ENCODE results near the gene PRRG1.
"Not testable (repeated sequence)": the region's sequence is repeated elsewhere in the genome, so short reads cannot be mapped to it uniquely, and the experiment has no call there.

Gene PRRG1

GRCh38 chrX:37424000-37424429 is 74.9 kb downstream of the PRRG1 start:
- Mint-ChIP-seq H3K27ac (no peak overlapping the region), H3K4me1 (no peaks in the 10 kb centered on the region), H3K4me3 (no peak overlapping the region), H3K36me3 (no peaks in the 10 kb centered on the region), H3K9me3 (no peaks in the 10 kb centered on the region)
- DNase-seq (ENCODE audit: low spot score in 2 of 2) (no peak), ATAC-seq (no peak)

- H3K4me1 Mint-ChIP-seq, result no peaks in the 10 kb centered on the region
- H3K27ac Mint-ChIP-seq, result no peak overlapping the region
- no peak for DNase-seq (ENCODE audit: low spot score in 2 of 2)
- no peak overlapping the region for H3K4me3 Mint-ChIP-seq
- no peak for ATAC-seq
- H3K36me3 Mint-ChIP-seq, result no peaks in the 10 kb centered on the region
- no peaks in the 10 kb centered on the region for H3K9me3 Mint-ChIP-seq
Observed at GRCh38 chrX:37425370-37425769, 76.2 kb downstream of the PRRG1 start.

DNA sequence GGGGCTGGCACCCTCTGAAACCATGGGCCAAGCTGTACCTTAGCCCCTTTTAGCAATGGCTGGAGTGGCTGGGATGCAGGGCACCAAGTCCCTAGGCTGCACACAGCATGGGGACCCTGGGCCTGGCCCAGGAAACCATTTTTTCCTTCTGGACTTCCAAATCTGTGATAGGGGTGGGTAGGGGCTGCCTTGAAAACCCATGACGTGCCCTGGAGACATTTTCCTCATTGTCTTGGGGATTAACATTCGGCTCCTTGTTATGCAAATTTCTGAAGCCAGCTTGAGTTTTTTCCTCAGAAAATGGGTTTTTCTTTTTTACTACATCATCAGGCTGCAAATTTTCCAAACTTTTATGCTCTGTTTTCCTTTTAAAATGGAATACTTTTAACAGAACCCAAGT is 79.8 kb downstream of the PRRG1 start:
- not testable (repeated sequence) for ATAC-seq; DNase-seq (ENCODE audit: low spot score in 2 of 2); H3K27ac Mint-ChIP-seq; H3K36me3 Mint-ChIP-seq; H3K4me1 Mint-ChIP-seq; H3K4me3 Mint-ChIP-seq; H3K9me3 Mint-ChIP-seq

DNA sequence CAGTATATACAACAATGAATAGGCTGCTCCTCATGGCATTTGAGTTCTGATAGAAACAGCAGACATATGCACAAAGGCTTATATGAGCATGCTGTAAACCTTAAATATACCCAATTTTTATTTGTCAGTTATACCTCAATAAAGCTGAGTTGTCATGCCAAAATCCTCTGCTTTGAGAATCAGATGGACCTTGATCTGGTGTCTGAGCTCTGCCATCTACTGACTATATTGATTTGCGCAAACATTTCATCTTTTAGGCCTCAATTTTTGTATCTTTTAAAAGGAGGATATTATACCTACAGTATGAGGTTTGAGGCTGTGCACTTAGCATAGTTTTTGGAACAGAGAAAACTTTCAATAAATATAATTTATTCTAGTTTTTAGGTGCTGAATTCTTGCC is 85.2 kb downstream of the PRRG1 start:
- ATAC-seq (no peak), DNase-seq (ENCODE audit: low spot score in 2 of 2) (no peak)
- Mint-ChIP-seq H3K9me3 (no peaks in the 10 kb centered on the region), H3K27ac (no peak overlapping the region), H3K4me1 (no peaks in the 10 kb centered on the region), H3K4me3 (no peak overlapping the region), H3K36me3 (no peaks in the 10 kb centered on the region)

DNA sequence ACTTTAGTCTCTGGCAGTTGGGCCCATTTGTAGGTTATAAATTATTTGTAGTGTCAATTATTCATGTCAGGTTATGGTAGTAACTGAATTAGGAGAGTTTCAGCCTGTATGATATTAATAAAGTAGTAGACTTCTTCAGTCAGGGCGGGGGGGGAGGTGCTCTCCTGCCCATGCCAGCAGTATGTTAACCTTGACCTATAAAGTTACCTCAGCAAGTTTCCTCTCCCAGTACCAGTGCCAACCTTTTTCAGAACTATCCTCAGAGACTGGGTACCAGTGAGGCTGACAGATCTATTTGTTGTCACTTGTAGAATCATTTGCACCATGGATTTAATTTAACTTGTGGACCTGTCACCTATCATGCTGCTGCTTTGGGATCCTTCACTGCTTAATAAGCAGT is 88.0 kb downstream of the PRRG1 start:
- no peak overlapping the region for H3K27ac Mint-ChIP-seq
- H3K36me3 Mint-ChIP-seq, result no peaks in the 10 kb centered on the region
- ATAC-seq (no peak), DNase-seq (ENCODE audit: low spot score in 2 of 2) (no peak)
- H3K9me3 Mint-ChIP-seq, result no peaks in the 10 kb centered on the region
- no peak overlapping the region for H3K4me3 Mint-ChIP-seq
- H3K4me1 Mint-ChIP-seq, result no peaks in the 10 kb centered on the region

DNA sequence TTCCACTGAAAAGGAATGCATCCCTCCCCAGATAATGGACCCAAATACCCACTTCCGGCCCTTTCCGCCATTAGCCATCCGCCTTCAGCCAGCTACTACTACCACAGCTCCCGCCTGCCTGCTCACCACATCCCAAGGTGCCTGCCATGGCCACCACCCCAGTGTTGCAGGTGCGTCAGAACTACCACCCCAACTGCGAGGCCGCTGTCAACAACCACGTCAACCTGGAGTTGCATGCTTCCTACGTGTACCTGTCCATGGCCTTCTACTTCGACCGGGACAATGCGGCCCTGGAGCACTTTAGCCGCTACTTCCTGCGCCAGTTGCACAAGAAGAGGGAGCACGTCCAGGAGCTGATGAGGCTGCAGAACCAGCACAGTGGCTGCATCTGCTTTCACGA is 92.2 kb downstream of the PRRG1 start:
- Mint-ChIP-seq H3K36me3 (no peaks in the 10 kb centered on the region), H3K4me3 (no peak overlapping the region), H3K9me3 (no peaks in the 10 kb centered on the region), H3K27ac (no peak overlapping the region), H3K4me1 (no peaks in the 10 kb centered on the region)
- ATAC-seq, result no peak
- DNase-seq (ENCODE audit: low spot score in 2 of 2), result no peak

DNA sequence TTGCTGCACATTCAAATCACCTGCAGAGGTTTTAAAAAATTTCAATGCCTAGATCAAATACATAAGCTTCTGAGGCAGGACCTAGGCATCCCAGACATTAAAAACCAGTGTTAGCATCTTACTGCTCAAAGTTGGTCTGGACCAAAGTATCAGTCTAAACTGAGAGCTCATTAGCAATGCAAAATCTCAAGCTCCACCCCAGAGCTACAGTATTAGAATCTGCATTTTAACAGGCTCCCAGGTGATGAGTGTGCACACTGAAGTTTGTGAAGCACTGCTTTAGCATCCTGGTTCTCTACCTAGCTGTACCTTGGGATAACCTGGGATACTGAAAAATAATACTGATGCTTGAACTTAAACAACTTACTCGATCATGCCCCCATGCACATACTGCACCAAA is 96.0 kb downstream of the PRRG1 start:
- no peak overlapping the region for H3K4me3 Mint-ChIP-seq
- DNase-seq (ENCODE audit: low spot score in 2 of 2) (no peak), ATAC-seq (no peak)
- no peaks in the 10 kb centered on the region for H3K9me3 Mint-ChIP-seq
- H3K4me1 Mint-ChIP-seq, result no peaks in the 10 kb centered on the region
- H3K27ac Mint-ChIP-seq, result no peak overlapping the region
- H3K36me3 Mint-ChIP-seq, result no peaks in the 10 kb centered on the region

- DNase-seq (ENCODE audit: low spot score in 2 of 2), result no peak
- H3K27ac Mint-ChIP-seq, result no peak overlapping the region
- H3K4me1 Mint-ChIP-seq, result no peaks in the 10 kb centered on the region
- no peaks in the 10 kb centered on the region for H3K9me3 Mint-ChIP-seq
- ATAC-seq, result no peak
- H3K36me3 Mint-ChIP-seq, result no peaks in the 10 kb centered on the region
- H3K4me3 Mint-ChIP-seq, result no peak overlapping the region
Observed at GRCh38 chrX:37453821-37454220, 104.7 kb downstream of the PRRG1 start.

DNA sequence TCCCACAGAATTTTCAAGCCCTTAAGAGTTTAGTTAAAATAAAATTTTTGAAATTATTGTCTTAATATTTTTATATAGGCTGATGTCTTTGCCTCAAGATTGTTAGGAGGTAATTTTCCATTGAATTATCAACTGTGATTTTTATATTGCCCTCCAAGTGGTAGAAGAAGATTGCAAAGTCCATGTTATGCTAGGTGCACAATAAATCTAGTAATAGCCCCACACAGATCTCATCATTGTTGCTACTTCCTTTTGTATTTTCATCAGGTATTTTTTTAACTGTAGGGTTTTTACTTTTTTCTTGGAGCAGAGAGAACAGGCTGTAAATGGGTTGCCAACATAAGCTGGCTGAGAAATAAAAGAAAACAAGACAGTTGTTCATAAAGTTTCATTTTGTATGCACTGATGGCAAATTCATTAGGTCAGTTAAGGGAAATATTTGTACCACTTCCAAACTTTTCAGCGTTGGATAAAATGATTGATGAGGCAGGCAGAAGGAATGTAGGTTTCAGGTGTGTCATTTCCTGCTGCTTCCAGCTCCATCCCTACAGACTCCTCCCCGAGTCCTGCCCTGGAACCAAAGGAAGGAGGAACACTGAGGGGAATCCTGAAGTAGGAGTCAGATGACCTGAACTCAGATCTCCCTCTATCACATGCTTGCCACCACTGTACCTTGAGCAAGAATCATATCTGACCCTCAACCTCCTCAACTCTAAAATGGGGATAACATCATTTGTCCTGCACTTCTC is 105.5 kb downstream of the PRRG1 start:
- Mint-ChIP-seq H3K27ac (no peak overlapping the region), H3K4me1 (no peaks in the 10 kb centered on the region), H3K36me3 (no peaks in the 10 kb centered on the region), H3K9me3 (no peaks in the 10 kb centered on the region), H3K4me3 (no peak overlapping the region)
- ATAC-seq (no peak), DNase-seq (ENCODE audit: low spot score in 2 of 2) (no peak)

DNA sequence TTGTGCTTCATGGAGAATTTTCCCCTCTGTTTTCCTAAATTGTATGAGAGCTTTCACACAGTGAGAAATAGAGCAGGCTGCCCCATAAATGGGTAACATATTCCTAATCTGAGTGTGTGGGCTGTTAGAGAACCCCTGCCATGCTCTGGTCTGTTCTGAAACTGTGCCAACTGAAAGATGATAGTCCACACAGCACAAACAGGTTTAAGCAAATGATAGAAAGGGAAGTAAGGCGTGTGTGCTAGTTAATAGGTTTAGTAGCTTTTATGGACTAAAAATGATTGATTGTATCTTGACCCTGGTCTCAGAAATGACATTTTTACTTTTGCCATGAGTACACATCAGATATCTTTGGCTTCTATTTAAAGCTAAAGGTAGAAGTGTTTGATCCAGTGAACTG is 106.2 kb downstream of the PRRG1 start:
- ATAC-seq (no peak), DNase-seq (ENCODE audit: low spot score in 2 of 2) (no peak)
- Mint-ChIP-seq H3K4me1 (no peaks in the 10 kb centered on the region), H3K27ac (no peak overlapping the region), H3K9me3 (no peaks in the 10 kb centered on the region), H3K36me3 (no peaks in the 10 kb centered on the region), H3K4me3 (no peak overlapping the region)

- H3K4me1 Mint-ChIP-seq; H3K27ac Mint-ChIP-seq; H3K9me3 Mint-ChIP-seq; H3K36me3 Mint-ChIP-seq; H3K4me3 Mint-ChIP-seq; ATAC-seq; DNase-seq (ENCODE audit: low spot score in 2 of 2): not testable (repeated sequence)
Observed at GRCh38 chrX:37460285-37460684, 111.1 kb downstream of the PRRG1 start.

DNA sequence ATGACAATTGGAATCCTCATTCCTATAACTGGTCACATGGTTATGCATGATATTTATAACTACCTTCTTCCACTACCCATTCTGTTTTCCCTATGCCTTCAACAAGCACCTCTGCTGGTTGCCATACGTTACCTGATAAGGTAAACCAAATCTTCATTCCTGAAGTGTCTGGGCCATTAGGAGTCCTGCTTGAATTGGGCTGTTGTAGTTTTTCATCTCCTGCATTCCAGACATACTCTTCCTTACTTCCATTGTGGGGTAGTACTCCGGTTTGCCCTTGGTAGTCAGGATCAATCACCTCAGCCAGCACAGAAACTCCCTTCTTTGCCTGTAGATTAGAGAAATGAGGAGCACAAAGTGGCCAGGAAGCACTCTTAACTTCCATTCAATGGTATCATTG is 113.2 kb downstream of the PRRG1 start:
- ATAC-seq, result no peak
- no peak overlapping the region for H3K27ac Mint-ChIP-seq
- DNase-seq (ENCODE audit: low spot score in 2 of 2), result no peak
- no peaks in the 10 kb centered on the region for H3K9me3 Mint-ChIP-seq
- no peak overlapping the region for H3K4me3 Mint-ChIP-seq
- H3K36me3 Mint-ChIP-seq, result no peaks in the 10 kb centered on the region
- no peaks in the 10 kb centered on the region for H3K4me1 Mint-ChIP-seq

DNA sequence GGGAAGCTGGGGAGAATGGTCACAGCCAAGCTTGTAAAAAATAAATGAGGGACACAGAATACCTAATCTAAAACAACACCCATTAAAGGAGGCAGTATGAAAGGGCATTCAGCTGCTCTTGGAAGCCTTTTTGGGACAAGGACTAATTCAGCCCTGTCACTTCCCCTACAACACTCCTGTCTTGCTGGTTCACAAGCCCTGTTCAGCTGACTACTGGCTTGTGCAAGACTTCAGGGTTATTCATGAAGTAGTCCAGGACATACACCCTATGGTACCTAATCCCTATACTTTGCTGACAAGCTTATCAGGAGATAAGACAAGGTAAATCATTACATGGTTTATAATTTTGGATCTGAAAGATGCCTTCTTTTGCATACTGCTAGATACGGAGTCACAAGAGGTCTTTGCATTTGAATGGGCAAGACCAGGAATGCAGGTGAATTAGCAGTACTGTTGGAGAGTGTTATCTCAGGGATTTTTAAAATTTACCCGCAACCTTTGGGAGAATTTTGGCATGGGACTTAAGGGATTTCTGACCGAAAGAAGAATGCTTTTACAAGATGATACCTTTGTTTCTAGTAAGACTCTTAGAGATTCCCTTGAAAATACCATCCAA is 119.1 kb downstream of the PRRG1 start:
- Mint-ChIP-seq H3K36me3 (no peaks in the 10 kb centered on the region), H3K9me3 (no peaks in the 10 kb centered on the region)

DNA sequence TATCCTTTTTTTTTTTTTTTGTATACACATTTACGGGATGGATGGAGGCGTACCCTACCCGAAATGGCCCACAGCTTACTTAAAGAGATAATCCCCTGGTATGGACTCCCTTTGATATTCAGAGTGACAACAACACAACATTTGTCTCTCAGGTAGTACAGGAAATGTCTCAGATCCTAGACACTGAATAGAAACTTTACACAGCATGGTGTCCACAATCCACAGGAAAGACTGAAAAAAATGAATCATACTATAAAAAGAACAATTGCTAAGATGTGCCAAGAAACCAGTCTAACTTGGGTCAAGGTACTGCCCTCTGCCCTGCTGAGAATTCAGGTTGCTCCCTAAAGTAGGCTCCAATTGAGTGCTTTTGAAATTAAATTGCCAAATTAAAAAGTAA is 121.5 kb downstream of the PRRG1 start:
- H3K27ac Mint-ChIP-seq, result no peak overlapping the region
- no peaks in the 10 kb centered on the region for H3K9me3 Mint-ChIP-seq
- no peak for DNase-seq (ENCODE audit: low spot score in 2 of 2)
- no peak overlapping the region for H3K4me3 Mint-ChIP-seq
- H3K4me1 Mint-ChIP-seq, result no peaks in the 10 kb centered on the region
- ATAC-seq, result no peak
- no peaks in the 10 kb centered on the region for H3K36me3 Mint-ChIP-seq

More for the DNA sequence above, 119.1 kb downstream of the PRRG1 start:
- ATAC-seq (no peak), DNase-seq (ENCODE audit: low spot score in 2 of 2) (no peak)
- Mint-ChIP-seq H3K4me1 (no peaks in the 10 kb centered on the region), H3K4me3 (no peak overlapping the region), H3K27ac (no peak overlapping the region)

DNA sequence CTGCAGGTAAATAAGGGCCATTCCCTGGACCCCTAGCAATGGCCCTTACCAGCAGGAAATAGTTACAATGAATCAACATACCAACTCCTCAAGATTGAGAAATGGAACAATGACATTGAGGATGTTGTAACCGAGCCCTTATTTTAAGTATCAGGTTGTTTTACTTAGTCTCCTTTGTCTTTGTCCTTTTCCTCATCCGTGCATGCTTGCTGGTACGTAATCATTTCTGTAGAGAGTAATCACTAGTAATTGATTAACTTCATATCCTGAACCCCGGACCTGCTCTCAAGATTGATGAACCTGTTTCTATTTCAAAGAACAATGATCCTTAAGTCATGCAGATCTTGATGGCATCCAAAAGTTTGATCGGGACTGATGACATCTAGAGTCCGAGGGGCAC is 123.7 kb downstream of the PRRG1 start:
- DNase-seq (ENCODE audit: low spot score in 2 of 2), result no peak
- Mint-ChIP-seq H3K4me1 (no peaks in the 10 kb centered on the region), H3K4me3 (no peak overlapping the region), H3K27ac (no peak overlapping the region), H3K9me3 (no peaks in the 10 kb centered on the region), H3K36me3 (no peaks in the 10 kb centered on the region)
- no peak for ATAC-seq

- H3K27ac Mint-ChIP-seq, result no peak overlapping the region
- no peaks in the 10 kb centered on the region for H3K36me3 Mint-ChIP-seq
- no peaks in the 10 kb centered on the region for H3K9me3 Mint-ChIP-seq
- H3K4me1 Mint-ChIP-seq, result no peaks in the 10 kb centered on the region
- no peak for DNase-seq (ENCODE audit: low spot score in 2 of 2)
- no peak overlapping the region for H3K4me3 Mint-ChIP-seq
- no peak for ATAC-seq
Observed at GRCh38 chrX:37474478-37474877, 125.3 kb downstream of the PRRG1 start.

Data from stimulated activated effector memory CD8-positive, alpha-beta T cell treated with anti-CD3 and anti-CD28 coated beads, Interleukin-12 subunit alpha, Interleukin-12 subunit beta, amount 100 ng/mL, for 72 hours (primary cell).